Dedifferentiated amniotic fluid mesenchymal stem cell (primary cell): Measurements from ENCODE around the gene LSM7.
A peak's percentile ranks its signal among the peaks of the same experiment; 100 is the strongest.

Source experiments
- DNase-seq: peaks from one replicate; pipeline ENCODE4 v3.0.0-alpha.2; 2016; ENCODE audit errors: extremely low spot score

Gene LSM7

GRCh38 chr19:2278459-2279158, 49.8 kb downstream of the LSM7 start:
- DNase-seq = no peak

GRCh38 chr19:2277138-2277537, 51.2 kb downstream of the LSM7 start:
- DNase-seq = no peak

GRCh38 chr19:2276429-2276986, 51.9 kb downstream of the LSM7 start:
- DNase-seq = no peak

GRCh38 chr19:2275588-2276428, 52.6 kb downstream of the LSM7 start:
- no peak for DNase-seq

- DNase-seq = peak; percentile 53
These were observed 53.4 kb downstream of the LSM7 start for GRCh38 chr19:2274931-2275535.

GRCh38 chr19:2274185-2274711, 54.1 kb downstream of the LSM7 start:
- no peak for DNase-seq

- peak; percentile 24 for DNase-seq
These were observed 54.8 kb downstream of the LSM7 start for GRCh38 chr19:2273356-2274184.
